A673 (cell line): Measurements from ENCODE around the gene NPHP4. TPM values are rescaled to one million over a fixed set of nuclear protein-coding genes. Genes with fewer than 3 reads are reported as not detected.

Source experiments
- BruUV-seq: library from RNA; stranded (reverse); fragments of 400-500 nt; replicated peaks from 2 replicates; lab custom pipeline; 2021; lab: Mats Ljungman, UMichigan
- CTCF ChIA-PET: fragments of 300-600 bp; sonication (Branson Sonifier 250); formaldehyde crosslinking; loops from one replicate; lab custom pipeline; 2022; ENCODE audit warnings: antibody characterized with exemption; lab: Charles Lee
- POLR2A ChIA-PET: fragments of 300-600 bp; sonication (Branson Sonifier 250); formaldehyde crosslinking; loops from one replicate; lab custom pipeline; 2022; ENCODE audit warnings: antibody characterized with exemption; ENCODE audit not compliant: low non-redundant PET; lab: Charles Lee
- DNase-seq: peaks from one replicate; pipeline ENCODE4 v3.0.0-alpha.2; 2015; ENCODE audit warnings: low spot score
- H3K27ac ChIP-seq: fragments of 200-600 bp; sonication (generic); 2 replicates; pipeline ENCODE4 v1.5.1; 2016; ENCODE audit warnings: mixed run types, low read depth, mild to moderate bottlenecking, mixed read lengths, antibody characterized with exemption, low read length; ENCODE audit not compliant: poor library complexity, severe bottlenecking
- H3K27me3 ChIP-seq: fragments of 200-600 bp; sonication (generic); replicated peaks from 2 replicates; pipeline ENCODE4 v1.6.1; 2017; ENCODE audit warnings: mixed run types, low read depth, mild to moderate bottlenecking, mixed read lengths, antibody characterized with exemption, low read length; ENCODE audit not compliant: insufficient read depth, poor library complexity
- H3K36me3 ChIP-seq: fragments of 200-600 bp; sonication (generic); 2 replicates; pipeline ENCODE4 v1.6.1; 2016; ENCODE audit warnings: mixed run types, mild to moderate bottlenecking, mixed read lengths, antibody characterized with exemption, low read length; ENCODE audit not compliant: insufficient read depth, poor library complexity, severe bottlenecking
- H3K4me1 ChIP-seq: fragments of 200-600 bp; sonication (generic); 2 replicates; pipeline ENCODE4 v1.6.1; 2017; ENCODE audit warnings: mixed run types, mild to moderate bottlenecking, mixed read lengths, antibody characterized with exemption, low read length; ENCODE audit not compliant: insufficient read depth, poor library complexity, severe bottlenecking
- H3K4me3 ChIP-seq: fragments of 200-600 bp; sonication (generic); 2 replicates; pipeline ENCODE4 v1.5.1; 2016; ENCODE audit warnings: low read depth, mixed run types, mild to moderate bottlenecking, mixed read lengths, low read length; ENCODE audit not compliant: poor library complexity, severe bottlenecking
- H3K9me3 ChIP-seq: fragments of 200-600 bp; sonication (generic); 2 replicates; pipeline ENCODE4 v1.6.1; 2016; ENCODE audit warnings: mixed run types, low read depth, mild to moderate bottlenecking, mixed read lengths, antibody characterized with exemption, low read length; ENCODE audit not compliant: poor library complexity, severe bottlenecking
- CTCF ChIP-seq: fragments of 300-800, 200-600 bp; sonication (generic); conservative IDR thresholded peaks from 2 replicates; pipeline ENCODE4 v1.5.1; 2017; ENCODE audit warnings: low read depth, mild to moderate bottlenecking, antibody characterized with exemption, low read length, moderate library complexity, mixed read lengths
- EZH2 ChIP-seq: fragments of 200-600 bp; sonication (generic); IDR thresholded peaks from 2 replicates; pipeline ENCODE4 v1.6.1; 2017; ENCODE audit warnings: borderline replicate concordance, low read depth, mild to moderate bottlenecking, mixed read lengths, antibody characterized with exemption, low read length; ENCODE audit not compliant: poor library complexity, severe bottlenecking
- intact Hi-C: fragments of 100-400 bp; cut with micrococcal nuclease; formaldehyde crosslinking; loops from one replicate; pipeline ENCODE4 v1.10.0; 2022; ENCODE audit not compliant: unreplicated experiment
- total RNA-seq: library from RNA; stranded (reverse); gene quantifications from 2 replicates; pipeline ENCODE4 v1.2.3, GENCODE V29; 2021

NPHP4 gene
- total RNA-seq, 1 experiment from 2014 or later: 27.6 TPM

- ChIA-PET CTCF (interaction anchor here (0.5 to 0.7 kb wide), 2 partner anchors 166 to 1091 kb away, joined by 3 read pairs; no protein-coding TSS in a partner anchor), POLR2A (no interaction called here)
- no peaks in the 10 kb centered on the region for H3K27me3 ChIP-seq
- no peaks in the 10 kb centered on the region for H3K36me3 ChIP-seq
- TF ChIP-seq CTCF (no peak), EZH2 (no peak)
- intact Hi-C loops: no loop called here
- peak overlapping the region; percentile 88 for H3K27ac ChIP-seq
- no TSS peak for BruUV-seq
- peak; percentile 91 for DNase-seq
- no peak overlapping the region for H3K4me3 ChIP-seq
- peaks cover 66% of the 10 kb centered on the region for H3K4me1 ChIP-seq
- H3K9me3 ChIP-seq: no peaks in the 10 kb centered on the region
Observed at GRCh38 chr1:5911157-5911556, 81.1 kb downstream of the NPHP4 start.

- TSS peak; percentile 82 for BruUV-seq
- no peak overlapping the region for H3K4me3 ChIP-seq
- TF ChIP-seq CTCF (no peak), EZH2 (no peak)
- ChIA-PET POLR2A (no interaction called here), CTCF (interaction anchor here (0.5 to 0.7 kb wide), 2 partner anchors 165 to 1091 kb away, joined by 3 read pairs; no protein-coding TSS in a partner anchor)
- no peaks in the 10 kb centered on the region for H3K27me3 ChIP-seq
- no peaks in the 10 kb centered on the region for H3K9me3 ChIP-seq
- DNase-seq: no peak
- no peaks in the 10 kb centered on the region for H3K36me3 ChIP-seq
- H3K27ac ChIP-seq: peak overlapping the region; percentile 88
- intact Hi-C loops: no loop called here
- peaks cover 62% of the 10 kb centered on the region for H3K4me1 ChIP-seq
Observed at GRCh38 chr1:5910666-5911065, 81.6 kb downstream of the NPHP4 start.

- intact Hi-C loops: no loop called here
- Histone ChIP-seq H3K27ac (peak overlapping the region; percentile 88), H3K36me3 (no peaks in the 10 kb centered on the region), H3K9me3 (no peaks in the 10 kb centered on the region), H3K4me3 (no peak overlapping the region), H3K27me3 (no peaks in the 10 kb centered on the region), H3K4me1 (peaks cover 58% of the 10 kb centered on the region)
- TF ChIP-seq EZH2: no peak
- TF ChIP-seq CTCF: no peak
- ChIA-PET CTCF (no interaction called here), POLR2A (no interaction called here)
- DNase-seq: no peak
- BruUV-seq: no TSS peak
Observed at GRCh38 chr1:5910276-5910620, 82.0 kb downstream of the NPHP4 start.
